Esophagus muscularis mucosa (tissue), 3 donors: ENCODE data around the gene HHATL.

Source experiments
- POLR2A ChIP-seq: fragments of 450-650 bp; IDR thresholded peaks from one replicate; pipeline ENCODE4 v1.6.1; 2017; ENCODE audit warnings: antibody characterized with exemption, moderate library complexity, mild to moderate bottlenecking, low read depth
- POLR2AphosphoS5 ChIP-seq, 2 donors: sonication (generic); formaldehyde crosslinking; IDR thresholded peaks; one replicate each; pipeline ENCODE4 v1.6.1; 2017; ENCODE audit warnings: antibody characterized with exemption in 2 of 2
- TF ChIP-seq, protein P1 (sequence below), 3 experiments: fragments of 200-600 bp in 2 of 3; fragments of 450-650 bp in 1 of 3; sonication (generic) in 2 of 3; IDR thresholded peaks; one replicate each; pipeline ENCODE4 v1.5.1; 2017 to 2019; ENCODE audit warnings: antibody characterized with exemption in 3 of 3, mild to moderate bottlenecking in 2 of 3, moderate library complexity in 1 of 3

DNA sequence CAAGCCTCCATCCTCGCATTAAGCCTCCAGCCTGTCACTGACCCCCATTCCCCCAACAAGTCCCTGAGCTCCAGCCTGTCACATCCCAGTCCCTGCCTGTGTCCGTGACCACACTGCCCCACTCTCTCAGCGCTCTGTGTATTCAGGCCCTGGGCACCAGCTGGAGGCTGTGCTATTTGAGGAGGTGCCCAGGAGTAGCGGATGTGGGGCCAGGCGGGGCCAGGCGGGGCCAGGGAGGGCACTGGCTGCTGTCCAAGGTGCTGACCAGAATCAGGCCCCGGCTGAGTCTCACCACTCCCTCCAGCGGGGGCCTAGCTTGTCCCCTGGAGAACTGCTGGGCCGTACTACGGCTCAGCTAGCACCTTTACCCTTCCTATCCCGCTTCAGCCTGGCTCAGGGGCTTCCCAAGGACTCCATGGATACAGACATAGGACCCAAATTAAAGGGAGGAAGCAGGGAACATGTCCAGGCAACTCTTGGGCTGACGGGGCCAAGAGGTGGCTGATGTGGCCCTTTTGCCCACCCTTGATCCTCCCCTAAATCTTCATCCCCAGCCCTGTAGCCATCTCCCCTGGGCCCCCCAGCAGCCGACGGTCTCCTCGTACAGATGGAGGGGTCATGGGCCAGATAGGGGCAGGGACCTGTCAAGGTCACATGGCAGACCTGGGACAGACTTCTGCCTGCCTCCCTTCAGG, 1.1 kb downstream of the HHATL start:
- TF ChIP-seq, protein P1, sequence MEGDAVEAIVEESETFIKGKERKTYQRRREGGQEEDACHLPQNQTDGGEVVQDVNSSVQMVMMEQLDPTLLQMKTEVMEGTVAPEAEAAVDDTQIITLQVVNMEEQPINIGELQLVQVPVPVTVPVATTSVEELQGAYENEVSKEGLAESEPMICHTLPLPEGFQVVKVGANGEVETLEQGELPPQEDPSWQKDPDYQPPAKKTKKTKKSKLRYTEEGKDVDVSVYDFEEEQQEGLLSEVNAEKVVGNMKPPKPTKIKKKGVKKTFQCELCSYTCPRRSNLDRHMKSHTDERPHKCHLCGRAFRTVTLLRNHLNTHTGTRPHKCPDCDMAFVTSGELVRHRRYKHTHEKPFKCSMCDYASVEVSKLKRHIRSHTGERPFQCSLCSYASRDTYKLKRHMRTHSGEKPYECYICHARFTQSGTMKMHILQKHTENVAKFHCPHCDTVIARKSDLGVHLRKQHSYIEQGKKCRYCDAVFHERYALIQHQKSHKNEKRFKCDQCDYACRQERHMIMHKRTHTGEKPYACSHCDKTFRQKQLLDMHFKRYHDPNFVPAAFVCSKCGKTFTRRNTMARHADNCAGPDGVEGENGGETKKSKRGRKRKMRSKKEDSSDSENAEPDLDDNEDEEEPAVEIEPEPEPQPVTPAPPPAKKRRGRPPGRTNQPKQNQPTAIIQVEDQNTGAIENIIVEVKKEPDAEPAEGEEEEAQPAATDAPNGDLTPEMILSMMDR (IDR thresholded peaks at IDR 0.05): no peak
- TF ChIP-seq POLR2A (peak; percentile 42), POLR2AphosphoS5 (IDR thresholded peaks at IDR 0.05) (no peak)
